OCI-LY7 (cell line): ENCODE measurements around the gene PPP2R3B. TPM values are rescaled to one million over a fixed set of nuclear protein-coding genes. Genes with fewer than 3 reads are reported as not detected.

Source experiments
- BruUV-seq: library from RNA; stranded (reverse); fragments of 400-500 nt; replicated peaks from 2 replicates; lab custom pipeline; 2021; lab: Mats Ljungman, UMichigan
- CTCF ChIA-PET: fragments of 300-600 bp; sonication (Branson Sonifier 250); formaldehyde crosslinking; loops from one replicate; lab custom pipeline; 2022; ENCODE audit warnings: antibody characterized with exemption; ENCODE audit not compliant: unreplicated experiment; lab: Charles Lee
- POLR2A ChIA-PET: fragments of 300-600 bp; sonication (Branson Sonifier 250); formaldehyde crosslinking; loops from one replicate; lab custom pipeline; 2022; ENCODE audit warnings: antibody characterized with exemption; lab: Charles Lee
- DNase-seq: peaks from one replicate; pipeline ENCODE4 v3.0.0-alpha.2; 2015; ENCODE audit warnings: low spot score
- H2AFZ ChIP-seq: fragments of 200-600 bp; sonication (generic), shearing (Covaris generic); 2 replicates; pipeline ENCODE4 v1.6.1; 2014; ENCODE audit warnings: mild to moderate bottlenecking, antibody characterized with exemption, low read length, moderate library complexity
- H3K27ac ChIP-seq: fragments of 200-600 bp; sonication (generic); 2 replicates; pipeline ENCODE4 v1.5.1; 2014; ENCODE audit warnings: mixed run types, low read depth, mild to moderate bottlenecking, moderate library complexity, low read length, inconsistent platforms; ENCODE audit not compliant: poor library complexity, severe bottlenecking
- H3K36me3 ChIP-seq: fragments of 200-600 bp; sonication (generic); 2 replicates; pipeline ENCODE4 v1.6.1; 2014; ENCODE audit warnings: mild to moderate bottlenecking, antibody characterized with exemption, low read length, moderate library complexity, mixed read lengths; ENCODE audit not compliant: insufficient read depth
- H3K4me1 ChIP-seq: fragments of 200-600 bp; sonication (generic); 2 replicates; pipeline ENCODE4 v1.5.1; 2014; ENCODE audit warnings: mild to moderate bottlenecking, low read length; ENCODE audit not compliant: insufficient read depth, poor library complexity, severe bottlenecking
- H3K4me2 ChIP-seq: fragments of 200-600 bp; sonication (generic); 2 replicates; pipeline ENCODE4 v1.6.1; 2014; ENCODE audit warnings: mild to moderate bottlenecking, low read length
- H3K4me3 ChIP-seq: fragments of 200-600 bp; sonication (generic); 2 replicates; pipeline ENCODE4 v1.5.1; 2014; ENCODE audit warnings: mild to moderate bottlenecking, low read depth, low read length; ENCODE audit not compliant: poor library complexity, severe bottlenecking
- H3K79me2 ChIP-seq: fragments of 200-600 bp; sonication (generic); 2 replicates; pipeline ENCODE4 v1.6.1; 2016; ENCODE audit warnings: low read depth, mild to moderate bottlenecking, low read length, moderate library complexity, mixed read lengths; ENCODE audit not compliant: insufficient read depth
- H3K9me2 ChIP-seq: fragments of 200-600 bp; sonication (generic); 2 replicates; pipeline ENCODE4 v1.6.1; 2016; ENCODE audit warnings: mild to moderate bottlenecking, low read length, mixed read lengths; ENCODE audit not compliant: insufficient read depth
- H3K9me3 ChIP-seq: fragments of 200-600 bp; sonication (generic); 2 replicates; pipeline ENCODE4 v1.6.1; 2014; ENCODE audit warnings: mild to moderate bottlenecking, mixed run types, low read length, mixed read lengths
- H4K20me1 ChIP-seq: fragments of 200-600 bp; sonication (generic); 2 replicates; pipeline ENCODE4 v1.6.1; 2014; ENCODE audit warnings: mild to moderate bottlenecking, antibody characterized with exemption, low read length, moderate library complexity, mixed read lengths; ENCODE audit not compliant: insufficient read depth
- CTCF ChIP-seq: fragments of 200-600 bp; sonication (generic); conservative IDR thresholded peaks from 2 replicates; pipeline ENCODE4 v1.5.1; 2014; ENCODE audit warnings: mild to moderate bottlenecking, antibody characterized with exemption, low read length, moderate library complexity, mixed read lengths
- EZH2phosphoT487 ChIP-seq: fragments of 200-600 bp; sonication (generic); IDR thresholded peaks from 2 replicates; pipeline ENCODE4 v1.6.1; 2018; ENCODE audit warnings: low read depth, borderline replicate concordance, mild to moderate bottlenecking, mixed run types, antibody characterized with exemption, low read length, moderate library complexity, mixed read lengths
- intact Hi-C: fragments of 100-400 bp; cut with micrococcal nuclease; formaldehyde crosslinking; loops from one replicate; pipeline ENCODE4 v1.10.0; 2022; ENCODE audit not compliant: unreplicated experiment
- total RNA-seq, 2 experiments: library from RNA; depleted of rRNA in 1 of 2; stranded (reverse); fragments of >200 nt in 1 of 2; shearing (Covaris generic) in 1 of 2; gene quantifications; 2 replicates each; pipeline ENCODE4 v1.2.3, GENCODE V29; 2014 to 2022

The PPP2R3B gene
- total RNA-seq, 2 experiments from 2014 or later: 270 to 342 TPM

GRCh38 chrX:375181-376036 lies 11.3 kb downstream of the PPP2R3B start:
- ChIA-PET POLR2A (no interaction called here), CTCF (no interaction called here)
- H3K79me2 ChIP-seq: peaks cover 50% of the 10 kb centered on the region
- H3K4me2 ChIP-seq: peak overlapping the region; percentile 73
- BruUV-seq: no TSS peak
- H4K20me1 ChIP-seq: no peaks in the 10 kb centered on the region
- H3K4me1 ChIP-seq: peaks cover 51% of the 10 kb centered on the region
- H3K4me3 ChIP-seq: peak overlapping the region; percentile 82
- no peaks in the 10 kb centered on the region for H3K9me2 ChIP-seq
- H3K36me3 ChIP-seq: peaks cover 17% of the 10 kb centered on the region; the same call in 1 of the 2 replicates
- intact Hi-C loops: no loop called here
- TF ChIP-seq EZH2phosphoT487 (no peak), CTCF (no peak)
- H3K27ac ChIP-seq: no peak overlapping the region
- no peak for DNase-seq
- no peaks in the 10 kb centered on the region for H3K9me3 ChIP-seq
- no peak overlapping the region for H2AFZ ChIP-seq

GRCh38 chrX:374596-374995 lies 12.1 kb downstream of the PPP2R3B start:
- Histone ChIP-seq H4K20me1 (peaks cover 1% of the 10 kb centered on the region; the same call in 1 of the 2 replicates), H3K9me2 (no peaks in the 10 kb centered on the region), H3K4me3 (peak overlapping the region; percentile 82), H3K4me1 (peaks cover 59% of the 10 kb centered on the region), H3K4me2 (peak overlapping the region; percentile 73), H2AFZ (no peak overlapping the region), H3K9me3 (no peaks in the 10 kb centered on the region), H3K27ac (peak overlapping the region; percentile 89), H3K36me3 (peaks cover 15% of the 10 kb centered on the region; the same call in 1 of the 2 replicates), H3K79me2 (peaks cover 58% of the 10 kb centered on the region)
- DNase-seq: no peak
- CTCF ChIA-PET: no interaction called here
- intact Hi-C loops: loop anchor here (5.0 kb wide), 1 partner anchor 633 kb away; no protein-coding TSS in a partner anchor
- no peak for TF ChIP-seq CTCF
- no peak for TF ChIP-seq EZH2phosphoT487
- POLR2A ChIA-PET: no interaction called here
- BruUV-seq: no TSS peak
